ENCODE measurements around the gene ACTG1. TPM values are rescaled to one million over a fixed set of nuclear protein-coding genes. Genes with fewer than 3 reads are reported as not detected.

The ACTG1 gene
- total and polyA plus RNA-seq, 2 of the 4 experiments (the other 2 are of a cell fraction), result 10,907 to 15,732 TPM

- dilution Hi-C loops (cut with HindIII; ENCODE audit: low sequenced_read_pairs, unreplicated experiment) (no loop called here), in situ Hi-C loops (cut with MboI; ENCODE audit: low sequenced_read_pairs) (no loop called here), intact Hi-C loops (cut with micrococcal nuclease) (no loop called here)
- ATAC-seq (ENCODE audit: low read depth) (no peak), DNase-seq (no peak)
- Histone ChIP-seq H3K56ac (ENCODE audit: extremely low read depth, insufficient read depth, low read length) (no peak overlapping the region), H3K27ac (ENCODE audit: insufficient read depth, low read length) (no peak overlapping the region), H3K9me3 (ENCODE audit: control insufficient read depth, insufficient read depth, low read length) (no peaks in the 10 kb centered on the region), H2BK120ac (ENCODE audit: low read depth, low read length) (no peak overlapping the region), H3K9ac (ENCODE audit: low read depth, low read length) (no peak overlapping the region), H4K20me1 (ENCODE audit: insufficient read depth, low read length) (peaks cover 5% of the 10 kb centered on the region; the same call in 1 of the 2 replicates), H3K23ac (ENCODE audit: low read depth, low read length) (no peak overlapping the region), H2AK5ac (ENCODE audit: low read depth, low read length) (no peak overlapping the region), H3K27me3 (ENCODE audit: control insufficient read depth, insufficient read depth, low read length) (peaks cover 11% of the 10 kb centered on the region), H3K4ac (ENCODE audit: low read depth, low read length) (no peak overlapping the region), H3K9me1 (ENCODE audit: insufficient read depth, low read length) (no peaks in the 10 kb centered on the region), H4K91ac (ENCODE audit: insufficient read depth, low read depth, low read length) (no peak overlapping the region), H4K8ac (ENCODE audit: low read depth in 2 of 2, low read length in 2 of 2) (no peak overlapping the region), H3K4me2 (ENCODE audit: low read depth, low read length) (no peak overlapping the region), H3K36me3 (ENCODE audit: control insufficient read depth, insufficient read depth, low read length) (peaks cover 5% of the 10 kb centered on the region; the same call in 1 of the 2 replicates), H2BK20ac (ENCODE audit: low read depth, low read length) (no peak overlapping the region), H3K18ac (ENCODE audit: low read depth, low read length) (no peak overlapping the region), H3K4me1 (ENCODE audit: control insufficient read depth, insufficient read depth, low read length) (no peaks in the 10 kb centered on the region), H2BK5ac (ENCODE audit: low read depth, low read length, poor library complexity, severe bottlenecking) (no peak overlapping the region), H2AFZ (replicated peaks; ENCODE audit: low read length, poor library complexity) (no peak overlapping the region), H2AK9ac (replicated peaks; ENCODE audit: low read depth, low read length, poor library complexity) (peak overlapping the region; percentile 52), H3K79me1 (ENCODE audit: low read depth in 1 of 2, low read length in 2 of 2) (no peaks in the 10 kb centered on the region), H2BK15ac (ENCODE audit: low read depth, low read length) (no peak overlapping the region), H3K4me3 (ENCODE audit: insufficient read depth, low read depth, low read length) (no peak overlapping the region), H3K14ac (replicated peaks; ENCODE audit: low read depth, low read length) (no peak overlapping the region), H4K5ac (ENCODE audit: low read depth, low read length) (no peak overlapping the region)
- CTCF ChIA-PET, result no interaction called here
- TF ChIP-seq MAZ (IDR thresholded peaks at IDR 0.05; ENCODE audit: borderline replicate concordance, low read depth, low read length) (no peak), CHD1 (IDR thresholded peaks at IDR 0.05; ENCODE audit: low read depth, low read length) (no peak), NFE2L2 (IDR thresholded peaks at IDR 0.05; ENCODE audit: low read depth, low read length) (no peak), CTCF (conservative IDR thresholded peaks at IDR 0.05; ENCODE audit: low read depth, low read length) (no peak), RAD21 (IDR thresholded peaks at IDR 0.05; ENCODE audit: low read length) (no peak), MXI1 (IDR thresholded peaks at IDR 0.05; ENCODE audit: borderline replicate concordance, low read depth, low read length) (no peak), RCOR1 (IDR thresholded peaks at IDR 0.05; ENCODE audit: insufficient replicate concordance, low read length) (no peak), CEBPB (IDR thresholded peaks at IDR 0.05; ENCODE audit: low read depth, low read length) (no peak), POLR2A (IDR thresholded peaks at IDR 0.05; ENCODE audit: low read depth, low read length) (no peak), BHLHE40 (IDR thresholded peaks at IDR 0.05; ENCODE audit: low read depth, low read length) (no peak), USF2 (IDR thresholded peaks at IDR 0.05; ENCODE audit: low read depth, low read length) (no peak), RFX5 (IDR thresholded peaks at IDR 0.05; ENCODE audit: low read depth, low read length) (no peak), MAFK (IDR thresholded peaks at IDR 0.05; ENCODE audit: low read depth, low read length) (no peak), FOS (IDR thresholded peaks at IDR 0.05; ENCODE audit: low read depth, low read length) (no peak)
- POLR2A ChIA-PET (ENCODE audit: unreplicated experiment), result no interaction called here
- 79% methylated on average over 5 of the region's 21 CpGs; no CpG with 5 or more reads in 1 of the 2 experiments for WGBS, 2 experiments (ENCODE audit: extremely low coverage in 2 of 2, insufficient read length in 1 of 2)
- no TSS peak for BruUV-seq (replicated peaks)
Measured at GRCh38 chr17:81533339-81534141, 20.9 kb upstream of the ACTG1 start.
